GM18909 (cell line): ENCODE results near the gene MOB2.
"Not testable (repeated sequence)": the region's sequence is repeated elsewhere in the genome, so short reads cannot be mapped to it uniquely, and the experiment has no call there.

Experiments
- ATAC-seq: cut with Tn5 transposase; IDR thresholded peaks from one replicate; pipeline ENCODE4 v1.9.1; 2021; ENCODE audit warnings: mild to moderate bottlenecking; ENCODE audit not compliant: unreplicated experiment, poor library complexity

MOB2 gene

GRCh38 chr11:1519028-1520010 is 32.7 kb upstream of the MOB2 start:
- no peak for ATAC-seq

DNA sequence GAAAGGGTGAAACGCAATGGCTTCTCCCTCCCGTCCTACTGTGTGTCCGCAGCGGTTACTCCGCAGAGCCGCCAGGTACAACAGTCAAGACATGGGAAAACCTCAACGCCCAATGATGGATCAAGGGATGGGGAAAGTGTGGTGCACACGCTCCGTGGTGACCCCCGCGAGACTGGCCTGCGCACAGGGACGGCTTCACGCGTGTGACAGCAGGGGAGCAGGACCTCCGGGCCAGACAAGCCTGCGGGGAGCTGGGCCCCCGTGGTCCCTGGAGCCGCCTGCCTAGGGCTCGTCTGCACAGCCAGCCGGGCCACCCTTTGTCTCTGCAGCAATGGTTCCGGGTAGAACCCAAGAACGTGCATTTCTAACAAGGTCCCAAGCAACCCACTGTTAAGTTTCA is 31.7 kb upstream of the MOB2 start:
- ATAC-seq = no peak

DNA sequence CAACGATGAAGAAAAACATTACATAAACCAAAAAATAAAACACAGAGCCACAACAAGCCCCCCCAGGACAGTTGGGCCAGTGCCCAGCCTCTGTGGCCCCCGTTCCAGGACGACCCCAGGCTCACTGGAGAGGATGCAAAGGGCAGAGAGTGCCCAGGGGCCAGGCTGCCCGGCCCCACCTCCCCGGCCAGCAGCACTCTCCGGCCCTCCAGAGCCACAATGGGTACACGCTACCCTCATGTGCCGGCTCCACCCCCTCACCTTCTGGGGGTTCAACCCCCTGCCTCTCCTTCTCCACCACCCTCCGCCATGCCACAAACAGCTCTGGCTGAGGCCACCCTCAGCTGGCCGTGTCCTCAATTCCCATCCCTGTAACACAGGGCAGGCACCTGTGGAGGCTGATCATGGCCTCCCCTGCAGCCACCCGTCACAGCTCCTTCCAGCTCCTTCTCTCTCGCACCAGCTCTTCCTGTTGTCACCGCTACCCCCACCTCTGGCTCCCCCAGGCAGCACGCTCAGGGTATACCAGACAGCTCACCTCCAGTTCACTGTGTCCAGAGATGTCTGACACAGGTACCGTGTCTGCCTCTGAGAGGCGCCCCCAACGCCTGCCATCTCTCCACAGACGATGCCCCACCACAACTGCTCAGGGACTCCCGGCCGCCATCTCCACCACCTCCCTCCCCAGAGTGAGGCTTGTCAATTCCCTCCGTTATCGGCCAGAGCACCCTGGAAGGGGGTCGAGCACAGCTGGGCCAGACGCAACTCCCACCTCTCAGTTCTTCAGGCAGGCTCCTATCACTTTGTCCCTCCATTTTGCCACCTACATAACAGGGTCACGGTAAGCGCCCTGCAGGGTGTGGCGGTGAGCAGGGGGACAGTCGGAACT is 30.8 kb upstream of the MOB2 start:
- ATAC-seq = no peak

GRCh38 chr11:1516273-1517067 is 29.9 kb upstream of the MOB2 start:
- ATAC-seq = no peak

DNA sequence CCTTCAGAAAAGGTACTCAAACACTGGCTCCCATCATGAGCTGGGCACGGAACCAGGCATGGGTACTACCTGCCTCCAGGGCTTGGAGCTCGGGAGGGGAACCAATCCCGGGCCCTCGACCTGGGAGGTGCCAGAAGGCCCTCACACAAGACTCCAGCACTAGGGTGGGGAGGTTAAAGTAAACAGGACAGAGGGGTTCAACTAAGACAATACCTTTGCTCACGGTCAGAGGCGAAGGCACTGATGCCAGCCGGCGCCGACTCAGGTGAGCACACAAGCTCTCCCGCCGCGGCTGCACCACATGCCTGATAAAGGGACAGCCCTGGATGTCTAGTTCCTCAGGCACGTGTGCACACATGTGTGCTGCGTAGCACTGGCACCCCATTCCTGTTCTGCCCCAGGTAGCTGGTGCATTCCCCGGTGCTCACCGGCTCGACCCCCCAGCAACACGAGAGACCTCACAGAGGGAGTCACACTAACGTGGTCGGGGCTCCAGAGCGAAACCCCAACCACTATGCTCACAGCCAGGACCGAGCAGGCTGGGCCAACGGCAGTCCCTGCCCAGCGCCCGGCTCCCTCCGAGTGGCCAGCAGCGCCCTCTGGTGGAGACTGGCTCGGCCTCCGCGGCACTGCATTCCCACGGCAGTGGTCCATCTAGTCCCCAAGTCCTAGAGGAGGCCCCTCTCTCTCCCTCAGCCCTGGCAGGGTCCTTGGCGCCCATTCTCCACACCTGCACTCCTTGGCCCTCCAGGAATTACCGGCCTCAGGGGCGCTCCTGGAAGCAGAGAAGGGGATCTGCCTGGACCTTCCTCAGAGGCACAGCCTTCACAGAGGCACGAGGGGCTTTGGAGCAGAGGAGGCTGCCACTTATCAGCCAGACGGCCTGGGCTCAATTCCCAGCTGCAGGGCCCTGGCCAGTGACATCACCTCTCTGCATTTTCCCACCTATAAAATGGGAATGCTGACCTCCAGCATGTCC is 28.8 kb upstream of the MOB2 start:
- no peak for ATAC-seq

DNA sequence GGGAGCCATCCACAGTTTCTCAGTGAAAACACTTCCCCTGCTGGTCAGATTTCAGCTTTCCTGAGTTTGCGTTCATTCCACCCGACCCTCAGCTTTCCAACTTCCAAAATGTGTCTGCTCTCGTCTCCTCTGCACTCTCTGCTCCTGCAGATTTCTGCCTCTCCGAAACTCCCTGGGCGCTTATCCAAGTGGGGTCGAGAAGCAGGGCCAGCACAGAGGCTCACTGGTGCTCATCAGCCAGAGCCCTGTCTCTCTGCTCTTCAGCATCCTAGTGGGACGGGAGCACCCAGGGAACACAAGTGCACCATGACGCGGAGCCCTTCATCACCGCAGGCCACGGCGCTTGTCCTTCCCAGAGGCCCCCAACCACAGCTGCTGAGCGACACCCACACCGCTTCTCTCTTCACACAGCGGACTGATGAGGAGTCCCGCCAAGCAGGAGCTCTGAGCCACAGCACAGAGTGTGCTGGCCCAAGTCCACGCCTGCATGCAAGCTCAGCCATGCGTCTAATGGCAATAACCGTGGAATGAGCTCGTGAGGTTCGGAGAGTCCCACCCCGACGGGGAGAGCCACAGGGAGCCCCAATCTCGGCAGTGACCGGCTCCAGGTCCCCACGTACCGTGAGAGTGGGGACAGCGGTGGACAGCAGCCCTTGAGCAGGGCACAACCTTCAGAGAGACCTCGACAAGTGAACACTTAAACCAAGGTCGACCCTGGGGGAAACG is 27.9 kb upstream of the MOB2 start:
- ATAC-seq = no peak

- ATAC-seq = no peak
Observed at GRCh38 chr11:1513326-1514296, 27.0 kb upstream of the MOB2 start.

DNA sequence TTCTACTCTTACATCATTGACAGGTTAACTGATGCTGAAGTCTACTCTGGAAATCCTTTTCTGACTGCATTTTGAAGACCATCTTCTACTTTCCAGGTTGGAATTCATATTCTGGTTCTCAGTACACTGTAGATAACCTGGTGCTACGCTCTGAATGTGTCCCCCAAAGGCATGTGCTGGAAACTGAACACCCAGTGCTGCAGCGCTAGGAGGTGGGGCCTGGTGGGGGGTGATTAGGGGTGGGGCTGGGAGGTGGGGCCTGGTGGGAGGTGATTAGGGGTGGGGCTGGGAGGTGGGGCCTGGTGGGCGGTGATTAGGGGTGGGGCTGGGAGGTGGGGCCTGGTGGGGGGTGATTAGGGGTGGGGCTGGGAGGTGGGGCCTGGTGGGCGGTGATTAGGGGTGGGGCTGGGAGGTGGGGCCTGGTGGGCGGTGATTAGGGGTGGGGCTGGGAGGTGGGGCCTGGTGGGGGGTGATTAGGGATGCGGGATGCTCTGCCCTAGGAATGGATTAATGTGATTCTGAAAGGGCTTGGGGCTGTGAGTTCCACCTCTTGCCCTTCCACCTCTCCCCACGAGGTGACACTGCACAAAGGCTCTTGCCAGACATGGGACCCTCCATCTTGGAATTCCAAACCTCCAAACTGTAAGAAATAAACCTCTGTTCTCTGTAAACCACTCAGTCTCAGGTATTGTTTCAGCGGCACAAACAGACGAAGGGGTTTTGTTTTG is 26.1 kb upstream of the MOB2 start:
- ATAC-seq = not testable (repeated sequence)

DNA sequence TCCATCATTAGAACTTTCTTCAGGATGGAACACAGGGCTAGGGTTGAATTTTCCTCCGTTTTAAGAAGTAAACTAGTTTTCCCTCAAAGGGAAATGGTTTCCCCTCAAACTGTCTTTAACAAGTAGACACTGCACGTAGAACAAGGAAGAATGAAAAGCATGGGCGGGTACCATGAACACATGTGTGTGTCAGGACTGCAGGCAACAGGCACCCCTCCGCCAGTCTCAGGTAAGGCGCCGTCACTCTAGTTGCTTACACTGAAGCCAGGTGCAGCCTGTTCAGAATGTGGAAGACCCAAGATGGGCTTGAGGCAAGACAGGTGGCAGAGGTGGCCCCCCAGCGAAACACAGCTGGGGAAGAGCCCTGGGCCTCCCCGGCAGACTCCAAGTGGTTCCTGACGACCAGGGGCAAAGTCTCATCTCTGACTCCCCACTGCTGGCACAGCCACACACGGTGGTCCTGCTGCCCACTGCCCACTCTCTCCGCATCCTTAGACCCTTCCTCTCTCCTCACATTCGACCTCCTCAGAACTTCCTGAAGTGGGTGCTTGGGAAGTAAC is 25.4 kb upstream of the MOB2 start:
- no peak for ATAC-seq

GRCh38 chr11:1510928-1511327 is 24.3 kb upstream of the MOB2 start:
- ATAC-seq = no peak

DNA sequence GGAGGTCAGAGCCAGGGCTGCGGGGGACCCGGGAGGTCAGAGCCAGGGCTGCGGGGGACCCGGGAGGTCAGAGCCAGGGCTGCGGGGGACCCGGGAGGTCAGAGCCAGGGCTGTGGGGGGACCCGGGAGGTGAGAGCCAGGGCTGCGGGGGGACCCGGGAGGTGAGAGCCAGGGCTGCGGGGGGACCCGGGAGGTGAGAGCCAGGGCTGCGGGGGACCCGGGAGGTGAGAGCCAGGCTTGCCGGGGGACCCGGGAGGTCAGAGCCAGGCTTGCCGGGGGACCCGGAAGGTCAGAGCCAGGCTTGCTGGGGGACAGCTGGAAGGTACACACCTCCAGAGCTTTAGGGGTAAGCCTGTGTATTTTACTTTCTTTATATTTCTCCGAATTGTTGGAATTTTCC is 23.8 kb upstream of the MOB2 start:
- not testable (repeated sequence) for ATAC-seq

DNA sequence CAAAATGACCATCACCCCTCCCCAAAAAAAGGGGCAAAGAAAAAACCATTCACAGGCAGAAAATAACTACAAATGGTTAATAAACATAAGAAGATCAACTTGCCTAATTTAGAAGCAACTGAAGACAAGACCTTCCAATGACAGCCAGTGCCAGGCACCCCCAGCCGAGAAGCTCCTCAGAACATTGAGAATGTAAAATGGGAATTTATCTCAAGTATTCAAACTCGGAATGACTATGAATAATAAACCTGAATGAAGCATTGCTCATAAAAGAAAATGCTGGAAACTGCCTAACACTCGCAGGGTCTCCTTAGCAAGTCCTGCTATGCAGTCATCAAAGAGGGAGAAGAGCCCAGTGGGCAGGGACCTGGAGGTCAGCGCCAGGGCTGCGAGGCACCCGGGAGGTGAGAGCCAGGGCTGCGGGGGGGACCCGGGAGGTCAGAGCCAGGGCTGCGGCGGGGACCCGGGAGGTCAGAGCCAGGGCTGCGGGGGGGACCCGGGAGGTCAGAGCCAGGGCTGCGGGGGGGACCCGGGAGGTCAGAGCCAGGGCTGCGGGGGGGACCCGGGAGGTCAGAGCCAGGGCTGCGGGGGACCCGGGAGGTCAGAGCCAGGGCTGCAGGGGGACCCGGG is 23.2 kb upstream of the MOB2 start:
- no peak for ATAC-seq

- ATAC-seq = no peak
Observed at GRCh38 chr11:1508986-1509385, 22.4 kb upstream of the MOB2 start.

DNA sequence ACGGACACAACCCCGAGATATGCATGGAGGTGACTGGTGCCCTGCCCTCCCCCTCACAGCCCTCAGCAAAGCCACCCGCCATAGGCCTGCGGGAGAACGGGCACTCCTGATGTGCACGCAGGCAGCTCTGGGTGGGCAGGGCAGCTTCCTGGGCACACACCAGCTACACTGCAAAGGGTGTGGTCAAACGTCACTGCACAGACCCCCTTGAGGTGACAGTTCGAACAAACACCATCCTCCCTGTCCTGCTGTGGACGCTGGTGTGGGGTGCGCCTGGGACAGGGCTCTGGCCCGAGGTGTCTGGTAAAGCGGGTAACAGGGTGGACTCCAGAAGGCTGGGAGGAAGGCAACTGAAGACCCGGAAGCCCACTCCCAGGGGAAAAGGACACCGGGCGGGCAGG is 21.9 kb upstream of the MOB2 start:
- ATAC-seq = no peak

- ATAC-seq = no peak
Observed at GRCh38 chr11:1507381-1508140, 21.0 kb upstream of the MOB2 start.
